Skeletal muscle tissue (tissue), 4 donors: ENCODE measurements around the gene LATS2. TPM values are rescaled to one million over a fixed set of nuclear protein-coding genes. Genes with fewer than 3 reads are reported as not detected.
"Not testable (repeated sequence)": the region's sequence is repeated elsewhere in the genome, so short reads cannot be mapped to it uniquely, and the experiment has no call there.

Source experiments
- H3K27ac ChIP-seq: one replicate; pipeline ENCODE4 v1.7.0; 2013; ENCODE audit warnings: mild to moderate bottlenecking, low read depth, low read length, inconsistent platforms
- H3K27me3 ChIP-seq, 3 donors: one replicate each; pipeline ENCODE4 v1.7.0; 2013; ENCODE audit warnings: low read length in 3 of 3; ENCODE audit not compliant: control insufficient read depth in 3 of 3, insufficient read depth in 3 of 3
- H3K36me3 ChIP-seq, 3 donors: one replicate each; pipeline ENCODE4 v1.7.0; 2013; ENCODE audit warnings: low read length in 3 of 3; ENCODE audit not compliant: control insufficient read depth in 3 of 3, insufficient read depth in 3 of 3
- H3K4me1 ChIP-seq, 3 donors: one replicate each; pipeline ENCODE4 v1.7.0; 2013; ENCODE audit warnings: low read length in 3 of 3, mild to moderate bottlenecking in 3 of 3; ENCODE audit not compliant: control insufficient read depth in 3 of 3, insufficient read depth in 3 of 3
- H3K4me3 ChIP-seq, 3 donors: one replicate each; pipeline ENCODE4 v1.7.0; 2013; ENCODE audit warnings: low read length in 3 of 3
- H3K9ac ChIP-seq, 3 donors: one replicate each; pipeline ENCODE4 v1.7.0; 2013; ENCODE audit warnings: low read length in 3 of 3, mild to moderate bottlenecking in 3 of 3, moderate library complexity in 2 of 3, low read depth in 1 of 3
- H3K9me3 ChIP-seq, 3 donors: one replicate each; pipeline ENCODE4 v1.7.0; 2013; ENCODE audit warnings: low read length in 3 of 3; ENCODE audit not compliant: control insufficient read depth in 3 of 3
- total RNA-seq: library from RNA; depleted of rRNA; stranded (reverse); fragments of >200 nt; gene quantifications from one replicate; pipeline ENCODE4 v1.2.3, GENCODE V29; 2014
- donor health status: Osteomylitis.

The LATS2 gene
- total RNA-seq, 1 donor from 2014 or later = 8.9 TPM

GRCh38 chr13:21049731-21050130 lies 11.7 kb downstream of the LATS2 start:
- peak overlapping the region; percentile 9 for H3K27ac ChIP-seq
- not testable (repeated sequence) for H3K9ac ChIP-seq, H3K36me3 ChIP-seq, H3K9me3 ChIP-seq, H3K4me3 ChIP-seq, H3K27me3 ChIP-seq
- H3K4me1 ChIP-seq = peaks cover 46 to 72% (median 51%) of the 10 kb centered on the region in 3 donors

- Histone ChIP-seq H3K4me1 (peaks cover 46 to 72% (median 51%) of the 10 kb centered on the region in 3 donors), H3K9ac (no peak overlapping the region), H3K27ac (peak overlapping the region; percentile 9), H3K9me3 (no peaks in the 10 kb centered on the region), H3K4me3 (no peak overlapping the region), H3K36me3 (peaks cover 0 to 15% (median 5%) of the 10 kb centered on the region in 3 donors), H3K27me3 (no peaks in the 10 kb centered on the region)
Observed at GRCh38 chr13:21048901-21049698, 12.3 kb downstream of the LATS2 start.

- no peaks in the 10 kb centered on the region for H3K9me3 ChIP-seq
- peak overlapping the region; percentile 67 for H3K27ac ChIP-seq
- H3K4me3 ChIP-seq = peak overlapping the region in 1 of 3 donors; percentile 39
- no peak overlapping the region for H3K9ac ChIP-seq
- no peaks in the 10 kb centered on the region for H3K27me3 ChIP-seq
- peaks cover 48 to 75% (median 50%) of the 10 kb centered on the region in 3 donors for H3K4me1 ChIP-seq
- H3K36me3 ChIP-seq = peaks cover 0 to 16% (median 5%) of the 10 kb centered on the region in 3 donors
Observed at GRCh38 chr13:21047591-21048282, 13.6 kb downstream of the LATS2 start.

GRCh38 chr13:21047087-21047486 lies 14.3 kb downstream of the LATS2 start:
- H3K36me3 ChIP-seq = peaks cover 2 to 19% (median 5%) of the 10 kb centered on the region in 3 donors
- H3K9me3 ChIP-seq = no peaks in the 10 kb centered on the region
- H3K27ac ChIP-seq = peak overlapping the region; percentile 67
- H3K4me1 ChIP-seq = peaks cover 48 to 75% (median 50%) of the 10 kb centered on the region in 3 donors
- peak overlapping the region in 1 of 3 donors; percentile 39 for H3K4me3 ChIP-seq
- H3K9ac ChIP-seq = peak overlapping the region in 1 of 3 donors; percentile 10
- no peaks in the 10 kb centered on the region for H3K27me3 ChIP-seq

- no peaks in the 10 kb centered on the region for H3K9me3 ChIP-seq
- H3K9ac ChIP-seq = peak overlapping the region in 2 of 3 donors; percentile 34 to 47
- peaks cover 2 to 19% (median 5%) of the 10 kb centered on the region in 3 donors for H3K36me3 ChIP-seq
- H3K4me1 ChIP-seq = peaks cover 54 to 74% (median 54%) of the 10 kb centered on the region in 3 donors
- no peaks in the 10 kb centered on the region for H3K27me3 ChIP-seq
- peak overlapping the region; percentile 67 for H3K27ac ChIP-seq
- H3K4me3 ChIP-seq = no peak overlapping the region
Observed at GRCh38 chr13:21046203-21046602, 15.2 kb downstream of the LATS2 start.

GRCh38 chr13:21045100-21045499 lies 16.3 kb downstream of the LATS2 start:
- Histone ChIP-seq H3K4me3 (peak overlapping the region in 1 of 3 donors; percentile 52), H3K9ac (peak overlapping the region in 1 of 3 donors; percentile 47), H3K9me3 (no peaks in the 10 kb centered on the region), H3K4me1 (peaks cover 49 to 71% (median 50%) of the 10 kb centered on the region in 3 donors), H3K27ac (no peak overlapping the region), H3K27me3 (no peaks in the 10 kb centered on the region), H3K36me3 (peaks cover 2 to 19% (median 5%) of the 10 kb centered on the region in 3 donors)

GRCh38 chr13:21043898-21044297 lies 17.5 kb downstream of the LATS2 start:
- H3K9ac ChIP-seq = peak overlapping the region in 2 of 3 donors; percentile 57 to 59
- no peak overlapping the region for H3K4me3 ChIP-seq
- no peaks in the 10 kb centered on the region for H3K27me3 ChIP-seq
- H3K4me1 ChIP-seq = peaks cover 43 to 64% (median 45%) of the 10 kb centered on the region in 3 donors
- no peak overlapping the region for H3K27ac ChIP-seq
- peaks cover 2 to 19% (median 5%) of the 10 kb centered on the region in 3 donors for H3K36me3 ChIP-seq
- H3K9me3 ChIP-seq = no peaks in the 10 kb centered on the region

GRCh38 chr13:21040120-21040826 lies 21.1 kb downstream of the LATS2 start:
- Histone ChIP-seq H3K27me3 (no peaks in the 10 kb centered on the region), H3K36me3 (peaks cover 2 to 15% (median 5%) of the 10 kb centered on the region in 3 donors), H3K4me1 (peaks cover 23 to 52% (median 40%) of the 10 kb centered on the region in 3 donors)

GRCh38 chr13:21039097-21039800 lies 22.1 kb downstream of the LATS2 start:
- Histone ChIP-seq H3K4me3 (no peak overlapping the region), H3K4me1 (peaks cover 32 to 47% (median 43%) of the 10 kb centered on the region in 3 donors), H3K27ac (no peak overlapping the region), H3K9ac (no peak overlapping the region), H3K9me3 (no peaks in the 10 kb centered on the region), H3K36me3 (peaks cover 0 to 6% (median 2%) of the 10 kb centered on the region in 3 donors), H3K27me3 (no peaks in the 10 kb centered on the region)

More at GRCh38 chr13:21040120-21040826, 21.1 kb downstream of the LATS2 start:
- H3K9me3 ChIP-seq = no peaks in the 10 kb centered on the region
- no peak overlapping the region for H3K27ac ChIP-seq
- no peak overlapping the region for H3K4me3 ChIP-seq
- peak overlapping the region in 1 of 3 donors; percentile 8 for H3K9ac ChIP-seq
